HG02870 (cell line): ENCODE data around the gene LCMT1.
"Not testable (repeated sequence)": the region's sequence is repeated elsewhere in the genome, so short reads cannot be mapped to it uniquely, and the experiment has no call there.

ENCODE experiments used
- ATAC-seq: cut with Tn5 transposase; IDR thresholded peaks from one replicate; pipeline ENCODE4 v1.9.1; 2021; ENCODE audit warnings: mild to moderate bottlenecking, moderate library complexity; ENCODE audit not compliant: unreplicated experiment

The LCMT1 gene

DNA sequence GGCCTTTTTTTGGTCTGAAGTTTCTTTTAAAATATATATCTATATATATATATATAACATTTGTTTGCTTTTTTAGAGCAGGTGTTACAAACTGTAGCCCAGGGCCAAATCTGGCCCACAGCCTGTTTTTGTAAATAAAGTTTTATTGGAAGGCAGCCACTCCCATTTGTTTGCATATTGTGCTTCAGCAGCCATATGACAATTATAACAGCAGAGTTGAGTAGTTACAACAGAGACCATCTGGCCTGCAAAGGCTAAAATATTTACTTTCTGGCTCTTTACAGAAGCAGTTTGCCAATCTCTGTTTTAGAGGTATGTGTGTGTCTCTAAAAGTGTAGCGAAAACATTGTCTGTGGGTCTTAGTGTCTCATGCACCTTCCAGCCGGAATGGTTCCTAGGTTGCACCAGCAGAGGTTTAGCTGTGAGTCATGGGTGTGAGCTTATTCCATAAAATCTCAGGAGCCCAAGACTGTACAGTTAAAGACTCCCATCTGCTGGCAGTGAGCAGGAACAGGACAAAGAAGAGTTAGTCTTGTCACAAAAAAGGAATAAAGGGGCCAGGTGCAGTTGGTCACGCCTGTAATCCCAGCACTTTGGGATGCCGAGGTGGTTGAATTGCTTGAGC lies 23.8 kb downstream of the LCMT1 start:
- ATAC-seq: no peak

DNA sequence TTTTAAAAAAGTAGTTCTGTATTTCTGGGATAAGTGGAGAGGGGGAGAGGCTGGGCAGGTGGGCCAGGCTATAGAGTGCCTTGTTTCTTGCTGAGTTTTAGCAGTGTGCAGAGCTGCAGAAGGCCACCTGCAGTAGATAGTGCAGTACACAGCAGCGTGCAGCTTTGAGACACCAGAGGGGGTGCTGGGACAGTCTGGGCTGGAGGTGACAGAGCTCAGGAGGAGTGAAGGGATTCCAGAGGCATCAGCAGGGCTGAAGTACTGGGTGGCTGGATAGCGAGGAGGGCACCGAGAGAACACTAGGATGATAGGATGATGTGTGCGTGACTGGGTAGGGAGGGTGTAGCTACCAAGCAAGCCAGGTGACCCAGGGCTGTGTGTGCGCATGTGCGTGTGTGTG lies 26.6 kb downstream of the LCMT1 start:
- ATAC-seq: no peak

DNA sequence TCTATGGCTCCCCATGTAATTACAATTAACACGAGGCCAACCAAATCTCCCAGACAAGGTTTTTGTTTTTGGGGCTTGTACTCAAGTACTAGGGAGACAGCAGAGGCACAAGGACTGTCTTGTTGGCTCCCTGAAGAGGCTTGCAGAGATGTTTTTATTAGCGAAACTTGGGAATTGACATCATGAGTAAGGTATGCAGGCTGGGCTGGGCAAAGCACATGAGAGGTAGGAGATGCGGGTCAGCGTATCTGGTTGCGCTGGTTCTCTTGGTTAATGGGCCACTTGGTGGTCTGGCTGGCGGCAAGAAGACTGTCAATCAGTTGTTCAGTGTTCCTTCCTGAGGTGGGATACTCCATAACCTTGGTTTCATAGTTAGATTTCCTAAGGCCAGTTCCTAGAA lies 28.9 kb downstream of the LCMT1 start:
- no peak for ATAC-seq

DNA sequence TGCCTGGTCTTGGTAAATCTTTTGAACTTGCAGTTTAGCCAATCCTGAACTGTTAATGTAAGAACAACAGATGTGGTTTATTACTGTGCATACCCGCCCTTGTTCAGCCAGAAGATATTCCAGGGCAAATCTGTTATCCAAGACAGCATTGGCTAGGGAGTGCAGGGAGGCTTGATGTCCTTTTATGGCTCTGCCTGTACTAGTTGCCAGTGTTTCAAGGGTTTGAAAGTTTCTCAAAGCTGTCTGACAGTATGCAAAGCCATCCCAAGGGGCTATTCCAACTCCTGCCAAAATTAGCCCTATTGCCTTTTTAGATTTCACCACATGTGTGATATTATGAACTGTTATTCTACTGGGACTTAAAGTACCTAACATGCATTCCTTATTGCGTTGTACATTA lies 30.1 kb downstream of the LCMT1 start:
- ATAC-seq: no peak

DNA sequence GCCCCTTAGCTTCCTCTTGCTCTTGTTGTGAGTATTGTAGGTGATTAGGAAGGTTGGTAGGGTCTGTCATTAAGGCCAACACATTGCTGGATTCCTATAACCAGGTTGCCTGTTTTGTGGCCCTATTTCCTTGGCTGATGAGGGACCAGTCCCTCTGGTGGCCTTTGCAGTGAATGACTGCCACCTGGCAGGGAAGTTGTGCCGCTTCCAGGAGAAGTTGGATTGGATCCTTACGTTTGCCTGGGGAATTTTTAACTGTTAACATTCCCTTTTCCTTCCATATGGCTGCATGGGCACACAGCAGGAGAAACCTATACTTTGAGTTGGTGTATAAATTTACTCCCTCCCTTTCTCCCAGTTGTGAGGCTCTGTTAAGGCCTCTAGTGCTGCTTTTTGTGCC lies 32.4 kb downstream of the LCMT1 start:
- ATAC-seq: no peak

DNA sequence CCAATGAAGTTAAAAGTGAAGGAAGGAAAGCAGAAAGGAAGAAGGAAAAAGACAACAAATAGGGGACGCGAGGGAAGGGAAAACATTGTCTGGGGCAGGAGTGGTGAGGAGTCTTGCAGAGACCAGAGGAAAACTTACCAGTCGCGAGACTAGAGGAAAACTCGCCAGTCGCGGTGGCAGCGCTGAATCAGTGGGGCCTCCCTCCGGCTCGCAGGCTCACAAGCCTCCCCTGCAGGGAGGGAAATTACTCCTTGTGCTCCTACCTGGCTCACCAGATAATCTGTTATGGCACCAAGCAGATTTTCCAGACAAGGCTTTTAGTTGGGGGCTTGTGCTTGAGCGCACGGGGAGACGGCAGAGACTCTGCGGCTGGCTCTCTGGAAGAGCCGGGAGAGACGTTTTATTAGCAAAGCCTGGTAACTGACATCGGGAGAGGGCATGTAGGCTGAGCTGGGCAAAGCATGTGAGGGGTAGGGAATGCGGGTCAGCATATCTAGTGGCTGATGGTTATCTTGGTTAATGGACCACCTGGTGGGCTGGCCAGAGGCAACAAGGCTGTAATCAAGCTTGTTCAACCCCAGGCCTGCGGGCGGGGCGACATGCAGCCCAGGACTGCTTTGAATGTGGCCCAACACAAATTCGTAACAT lies 37.1 kb downstream of the LCMT1 start:
- no peak for ATAC-seq

DNA sequence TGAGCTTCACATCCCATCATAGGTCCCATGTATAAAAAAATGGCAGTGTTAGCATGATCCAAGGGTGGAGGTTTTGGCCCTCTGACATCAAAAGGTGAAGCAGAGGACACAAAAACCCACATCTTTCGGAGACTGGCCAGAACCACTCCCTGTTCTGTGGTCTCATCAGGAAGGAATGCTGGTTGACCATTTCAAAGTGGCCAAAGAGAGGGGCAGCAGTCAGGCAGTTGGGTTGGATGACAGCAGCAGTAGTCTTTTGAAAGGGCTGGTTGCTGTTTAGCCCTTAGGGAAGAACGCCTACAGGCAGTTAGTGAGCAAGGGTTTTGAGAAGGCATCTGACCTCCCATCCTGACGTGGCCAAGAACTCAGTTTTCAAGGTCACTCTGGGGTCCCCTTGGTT lies 40.5 kb downstream of the LCMT1 start:
- no peak for ATAC-seq

DNA sequence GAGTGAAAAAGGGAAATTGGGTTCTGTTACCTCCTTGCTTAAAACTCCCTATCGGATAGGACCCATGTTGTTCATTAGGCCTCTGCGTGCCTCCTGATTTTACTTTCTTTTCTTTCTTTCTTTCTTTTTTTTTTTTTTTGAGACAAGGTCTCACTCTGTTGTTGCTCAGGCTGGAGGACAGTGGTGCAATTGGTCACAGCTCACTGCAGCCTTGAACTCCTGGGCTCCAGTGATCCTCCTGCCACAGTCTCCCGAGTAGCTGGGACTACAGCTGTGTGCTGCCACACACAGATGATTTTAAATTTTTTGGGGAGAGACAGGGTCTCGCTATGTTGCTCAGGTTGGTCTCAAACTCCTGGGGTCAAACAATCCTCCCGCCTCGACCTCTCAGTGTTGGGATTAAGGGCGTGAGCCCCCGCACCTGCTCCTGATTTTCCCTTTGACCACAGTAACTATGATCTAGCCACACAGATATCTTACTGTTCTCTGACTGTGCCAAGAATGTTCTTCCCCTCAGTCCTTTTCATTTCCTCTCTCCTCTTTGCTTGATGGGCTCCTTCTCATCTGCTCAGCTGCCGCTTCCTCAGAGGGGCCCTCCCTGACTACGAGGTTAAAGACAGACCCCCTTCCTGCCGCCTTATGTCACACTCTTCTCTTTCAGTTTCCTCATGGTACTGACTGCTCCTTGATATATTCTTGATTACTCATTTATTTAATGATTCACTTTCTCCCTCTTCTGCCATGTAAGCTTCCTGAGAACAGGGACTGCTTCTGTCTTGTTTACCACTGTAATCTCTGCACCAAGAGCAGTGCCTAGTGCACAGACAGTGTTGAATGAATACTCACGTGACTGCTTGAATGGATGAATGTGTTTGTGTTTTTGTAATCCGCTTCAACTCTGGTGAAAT lies 44.3 kb downstream of the LCMT1 start:
- no peak for ATAC-seq

DNA sequence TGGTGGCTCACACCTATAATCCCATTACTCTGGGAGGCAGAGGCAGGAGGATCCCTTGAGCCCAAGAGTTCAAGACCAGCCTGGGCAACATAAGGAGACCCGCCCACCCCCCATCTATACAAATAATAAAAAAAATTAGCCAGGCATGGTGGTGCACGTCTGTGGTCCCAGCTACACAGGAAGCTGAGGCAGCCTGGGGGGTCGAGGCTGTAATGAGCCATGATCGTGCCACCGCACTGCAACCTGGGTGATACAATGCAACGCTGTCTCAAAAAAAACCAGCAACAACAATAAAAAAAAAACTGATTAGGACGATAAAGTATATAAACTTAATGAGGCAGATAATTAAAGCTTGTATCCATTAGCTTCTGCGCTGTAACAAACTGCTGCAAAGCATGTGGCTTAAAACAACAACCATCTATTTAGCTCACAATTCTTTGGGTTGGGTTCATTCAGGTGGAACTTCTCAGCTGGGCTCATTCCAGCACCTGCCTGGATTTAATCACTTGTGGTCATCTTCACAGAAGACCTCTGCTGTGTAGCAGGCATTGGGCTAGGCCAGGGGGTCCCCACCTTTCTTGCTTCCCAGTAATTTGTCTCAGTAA lies 45.8 kb downstream of the LCMT1 start:
- no peak for ATAC-seq

DNA sequence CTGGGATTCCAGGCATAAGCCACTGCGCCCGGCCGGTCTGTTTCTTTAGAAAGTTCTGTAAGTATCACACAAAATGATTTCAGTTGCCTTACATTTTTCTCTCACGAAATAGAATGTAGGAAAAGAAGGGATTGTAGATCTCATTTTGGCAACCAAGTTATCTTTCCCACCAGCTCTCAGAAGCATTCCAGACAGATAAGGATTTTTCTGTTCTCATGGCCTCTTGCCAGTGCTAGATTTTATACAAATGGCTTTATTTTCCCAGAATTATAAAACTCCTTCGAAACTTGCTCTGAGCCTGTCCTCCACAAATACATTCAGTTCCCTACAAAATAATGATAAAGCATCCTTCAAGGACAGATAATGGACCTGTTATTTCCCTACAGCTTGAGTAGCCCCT lies 46.9 kb downstream of the LCMT1 start:
- ATAC-seq: no peak

DNA sequence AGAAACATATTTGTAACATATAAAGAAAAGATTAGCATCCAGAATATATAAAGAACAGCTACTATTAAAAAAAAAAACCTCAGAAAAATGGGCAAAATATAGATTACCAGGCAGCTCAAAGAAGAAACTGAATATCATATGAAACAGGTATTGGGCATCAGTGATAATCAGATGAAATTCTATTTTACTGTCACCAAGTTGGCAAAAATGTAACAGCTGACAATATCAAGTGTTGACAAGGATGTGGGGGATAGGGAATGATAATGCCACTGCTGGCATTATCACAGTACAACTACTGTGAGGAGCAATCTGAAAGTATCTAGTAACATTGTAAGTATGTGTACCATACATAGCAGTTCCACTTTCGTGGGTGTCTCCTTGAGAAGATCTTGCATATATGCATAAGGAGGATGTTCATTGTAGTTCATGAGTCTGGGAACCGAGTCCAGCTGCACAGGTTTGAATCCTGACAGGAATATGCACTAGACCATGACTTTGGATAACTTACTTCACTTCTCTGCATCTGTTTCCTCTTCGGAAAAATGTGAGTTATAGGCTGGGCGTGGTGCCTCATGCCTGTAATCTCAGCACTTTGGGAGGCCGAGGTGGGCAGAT lies 50.3 kb downstream of the LCMT1 start:
- no peak for ATAC-seq

DNA sequence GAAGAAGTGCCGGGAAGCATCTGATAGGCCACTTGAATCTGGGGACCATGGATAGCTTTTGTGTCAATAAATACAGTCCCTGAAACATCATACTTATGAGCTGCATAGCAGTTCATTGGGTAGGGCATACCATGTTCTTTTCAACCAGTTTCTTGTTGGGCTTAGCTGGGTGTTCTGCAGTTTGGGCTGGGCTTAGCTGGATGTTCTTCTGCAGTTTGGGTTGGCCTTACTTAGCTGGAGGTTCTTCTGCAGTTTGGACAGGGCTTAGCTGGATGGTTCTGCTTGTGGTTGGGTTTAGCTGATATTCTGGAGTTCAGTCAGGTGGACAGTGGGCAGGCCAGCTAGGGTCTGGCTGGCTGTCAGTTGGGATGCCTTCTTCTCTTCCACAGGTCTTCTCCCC lies 52.1 kb downstream of the LCMT1 start:
- ATAC-seq: no peak

DNA sequence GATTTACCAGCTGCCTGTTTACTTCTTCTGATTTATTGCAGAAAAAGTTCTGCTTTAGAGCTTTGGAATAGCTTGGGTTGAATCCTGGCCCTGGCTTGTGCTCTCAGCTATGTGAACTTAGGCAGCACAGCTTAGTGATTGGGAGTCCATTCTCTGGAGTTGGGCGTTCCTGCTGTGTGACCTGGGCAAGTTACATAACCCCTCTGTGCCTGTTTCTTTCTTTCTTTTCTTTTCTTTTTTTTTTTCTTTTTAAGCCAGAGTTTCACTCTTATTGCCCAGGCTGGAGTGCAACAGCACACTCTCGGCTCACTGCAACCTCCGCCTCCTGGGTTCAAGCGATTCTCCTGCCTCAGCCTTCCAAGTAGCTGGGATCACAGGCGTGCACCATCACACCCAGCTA lies 53.7 kb downstream of the LCMT1 start:
- ATAC-seq: no peak

DNA sequence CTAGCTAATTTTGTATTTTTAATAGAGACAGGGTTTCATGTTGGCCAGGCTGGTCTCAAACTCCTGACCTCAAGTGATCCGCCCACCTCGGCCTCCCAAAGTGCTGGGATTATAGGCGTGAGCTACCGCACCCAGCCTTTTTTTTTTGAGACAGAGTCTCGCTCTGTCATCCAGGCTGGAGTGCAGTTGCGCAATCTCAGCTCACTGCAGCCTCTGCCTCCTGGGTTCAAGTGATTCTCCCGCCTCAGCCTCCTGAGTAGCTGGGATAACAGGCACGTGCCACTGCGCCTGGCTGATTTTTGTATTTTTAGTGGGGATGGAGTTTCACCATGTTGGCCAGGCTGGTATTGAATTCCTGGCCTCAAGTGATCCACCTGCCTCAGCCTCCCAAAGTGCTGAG lies 56.4 kb downstream of the LCMT1 start:
- ATAC-seq: not testable (repeated sequence)

DNA sequence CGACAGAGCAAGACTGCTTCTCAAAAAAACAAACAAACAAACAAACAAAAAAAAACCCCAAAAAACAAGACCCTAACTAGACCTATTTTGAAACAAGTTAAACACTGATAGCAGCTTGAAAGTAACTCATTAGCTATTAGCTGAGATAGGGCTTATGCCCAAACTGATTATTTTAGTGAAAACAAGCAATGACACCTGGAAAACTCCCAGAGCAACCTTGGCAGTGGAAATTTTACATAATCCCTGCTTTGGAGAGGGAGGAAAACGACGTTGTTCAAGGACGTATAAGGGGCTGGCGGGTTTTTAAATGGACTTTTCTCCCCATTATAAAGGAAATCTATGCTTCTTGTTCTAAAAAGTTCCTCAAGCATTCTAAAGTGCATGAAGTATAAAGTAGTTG lies 59.8 kb downstream of the LCMT1 start:
- ATAC-seq: no peak

DNA sequence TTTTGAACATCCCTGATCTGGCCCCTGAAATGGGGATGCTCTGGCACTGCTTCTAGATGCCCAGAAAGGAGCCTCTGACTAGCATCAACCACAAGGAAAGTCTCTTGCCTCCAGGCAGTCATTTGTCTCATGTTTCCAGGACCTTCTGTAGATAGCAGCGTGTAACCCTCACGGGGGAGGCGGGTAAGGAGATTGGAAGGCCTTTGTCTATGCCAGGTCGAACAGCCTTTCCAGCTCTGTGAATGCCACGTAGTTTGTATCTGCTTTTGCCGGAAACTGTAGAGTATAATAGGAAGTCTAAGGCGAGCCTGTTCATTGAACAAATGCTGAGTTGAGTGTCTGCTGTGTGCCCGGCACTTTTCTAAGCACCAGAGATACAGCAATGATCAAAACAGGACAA lies 61.3 kb downstream of the LCMT1 start:
- ATAC-seq: no peak

DNA sequence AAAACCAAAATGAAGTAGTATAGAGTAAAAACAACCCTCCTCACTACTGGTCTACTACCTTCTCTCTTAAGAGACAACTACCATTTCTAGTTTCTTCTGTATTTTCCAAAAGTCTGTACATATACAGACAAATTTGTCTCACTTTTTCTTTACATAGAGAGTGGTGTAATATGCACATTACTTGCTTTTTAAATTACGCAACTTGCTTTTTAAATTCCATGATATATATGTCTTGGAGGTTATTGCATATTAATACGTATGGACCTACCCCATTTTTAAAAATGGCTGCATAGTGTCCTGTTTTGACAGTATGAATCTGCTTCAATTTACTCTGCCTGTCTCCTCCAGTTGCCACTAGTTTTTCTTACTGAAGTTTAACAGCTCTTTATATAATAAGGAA lies 62.7 kb downstream of the LCMT1 start:
- ATAC-seq: no peak

DNA sequence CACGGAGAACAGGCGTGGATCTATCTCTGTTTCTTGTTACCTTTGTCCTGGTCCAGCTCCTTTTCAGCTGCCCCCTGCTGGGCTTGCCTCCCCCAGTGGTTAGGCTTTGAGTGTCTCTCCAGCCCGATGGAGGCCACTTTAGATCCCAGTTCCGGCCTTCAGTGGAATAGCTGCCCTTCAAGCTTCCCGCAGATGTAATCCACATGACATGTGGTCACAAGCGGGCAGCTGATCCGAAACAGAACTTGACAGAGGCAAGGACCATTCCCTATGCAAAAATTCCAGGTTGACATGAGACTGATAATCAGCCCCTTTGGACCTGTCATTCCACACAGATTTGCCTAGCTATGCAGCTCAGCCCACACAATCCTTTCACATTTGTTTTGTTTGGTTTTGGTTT lies 64.6 kb downstream of the LCMT1 start:
- ATAC-seq: no peak

DNA sequence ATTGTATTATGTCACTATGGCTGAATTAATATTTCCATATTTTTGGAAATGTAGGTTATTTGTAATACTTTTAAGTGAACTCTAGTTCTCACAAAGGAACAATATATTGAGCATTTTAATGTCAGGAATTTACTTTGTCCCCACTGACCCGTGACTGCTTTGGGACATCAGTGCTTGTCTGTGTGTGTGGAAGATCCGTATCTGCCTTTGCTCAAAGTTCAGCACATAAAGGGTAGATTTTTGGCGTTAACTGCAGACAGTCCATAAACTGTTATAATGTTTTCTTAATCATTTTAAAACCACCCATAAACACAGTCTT lies 65.9 kb downstream of the LCMT1 start:
- no peak for ATAC-seq

DNA sequence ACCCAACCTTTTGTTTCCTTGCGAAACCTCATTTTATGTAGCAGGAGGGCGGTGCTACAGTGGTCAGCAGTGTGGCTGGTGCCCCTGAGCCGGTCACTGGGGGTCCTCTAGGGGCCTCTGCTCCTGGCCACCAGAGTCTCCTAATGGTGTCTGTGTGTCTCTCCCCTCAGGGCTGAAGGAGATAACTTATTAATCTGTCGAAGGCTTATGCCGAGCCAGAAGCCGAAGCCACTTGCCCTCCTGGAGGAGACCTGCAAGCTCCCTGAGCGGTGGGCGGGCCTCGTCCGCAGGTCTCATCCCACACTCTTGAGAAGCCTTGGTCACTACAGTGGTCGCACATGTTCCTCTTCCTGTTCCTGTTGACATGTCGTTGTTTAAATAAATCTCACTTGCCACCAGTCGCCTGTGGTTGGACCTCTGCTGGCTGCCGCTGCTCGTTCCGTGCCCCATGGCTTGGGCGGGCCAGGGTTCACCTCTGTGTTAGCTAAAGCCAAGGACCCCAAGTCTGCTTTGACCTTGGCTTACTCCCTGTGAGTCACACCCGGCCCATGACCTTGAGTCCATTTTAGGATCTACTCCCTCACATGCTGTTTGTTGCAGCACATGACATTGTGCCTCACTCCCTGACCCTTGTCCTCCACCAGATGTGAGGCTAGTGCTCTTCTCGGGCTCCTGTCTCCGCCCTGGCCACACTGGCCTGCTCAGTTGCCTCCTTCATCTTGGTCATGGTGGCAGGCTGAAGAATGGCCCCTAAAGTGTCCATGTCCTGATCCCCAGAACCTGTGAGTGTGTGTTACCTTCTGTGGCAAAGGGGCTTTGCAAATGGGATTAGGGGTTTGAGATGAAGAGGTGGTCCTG lies 66.5 kb downstream of the LCMT1 start:
- no peak for ATAC-seq
